ENCODE results near the gene FZD4. TPM values are rescaled to one million over a fixed set of nuclear protein-coding genes. Genes with fewer than 3 reads are reported as not detected.
"Not testable (repeated sequence)": the region's sequence is repeated elsewhere in the genome, so short reads cannot be mapped to it uniquely, and the experiment has no call there.

The FZD4 gene
- 4.1 and 4.3 TPM in 2 replicates for total RNA-seq (2014; rRNA removed; shearing (Covaris generic))

- DNase-seq: peak; percentile 99
- peak within 1 kb of the TSS; percentile 79 for H3K4me3 ChIP-seq (ENCODE audit: insufficient read depth, low read depth, low read length)
- peaks cover 10% of the 10 kb centered on the region for H3K36me3 ChIP-seq (replicated peaks; ENCODE audit: control insufficient read depth, insufficient read depth, low read length)
- peaks cover 11% of the 10 kb centered on the region for H3K27me3 ChIP-seq (ENCODE audit: control insufficient read depth, insufficient read depth, low read length)
Observed at GRCh38 chr11:86955361-86956120, at the start of gene FZD4. Gene FZD4 (minus strand): TSS chr11:86955395. CDS start chr11:86955085, 310 bp downstream.

GRCh38 chr11:87004281-87004680 is 49.1 kb upstream of the FZD4 start:
- H3K4me3 ChIP-seq (ENCODE audit: insufficient read depth, low read depth, low read length); H3K27me3 ChIP-seq (ENCODE audit: control insufficient read depth, insufficient read depth, low read length); H3K36me3 ChIP-seq (replicated peaks; ENCODE audit: control insufficient read depth, insufficient read depth, low read length); DNase-seq: not testable (repeated sequence)

- Histone ChIP-seq H3K36me3 (replicated peaks; ENCODE audit: control insufficient read depth, insufficient read depth, low read length) (no peaks in the 10 kb centered on the region), H3K4me3 (ENCODE audit: insufficient read depth, low read depth, low read length) (no peak overlapping the region), H3K27me3 (ENCODE audit: control insufficient read depth, insufficient read depth, low read length) (no peaks in the 10 kb centered on the region)
- DNase-seq: no peak
Observed at GRCh38 chr11:87002918-87003317, 47.7 kb upstream of the FZD4 start.

- no peaks in the 10 kb centered on the region for H3K36me3 ChIP-seq (replicated peaks; ENCODE audit: control insufficient read depth, insufficient read depth, low read length)
- DNase-seq: no peak
- H3K4me3 ChIP-seq (ENCODE audit: insufficient read depth, low read depth, low read length): no peak overlapping the region
- H3K27me3 ChIP-seq (ENCODE audit: control insufficient read depth, insufficient read depth, low read length): no peaks in the 10 kb centered on the region
Observed at GRCh38 chr11:86999859-87000753, 44.9 kb upstream of the FZD4 start.

- no peaks in the 10 kb centered on the region for H3K27me3 ChIP-seq (ENCODE audit: control insufficient read depth, insufficient read depth, low read length)
- no peak for DNase-seq
- H3K36me3 ChIP-seq (replicated peaks; ENCODE audit: control insufficient read depth, insufficient read depth, low read length): no peaks in the 10 kb centered on the region
- H3K4me3 ChIP-seq (ENCODE audit: insufficient read depth, low read depth, low read length): no peak overlapping the region
Observed at GRCh38 chr11:86999388-86999787, 44.2 kb upstream of the FZD4 start.

- DNase-seq: no peak
Observed at GRCh38 chr11:86996953-86997570, 41.9 kb upstream of the FZD4 start.

GRCh38 chr11:86993031-86993430 is 37.8 kb upstream of the FZD4 start:
- no peak for DNase-seq
- H3K4me3 ChIP-seq (ENCODE audit: insufficient read depth, low read depth, low read length): no peak overlapping the region
- H3K27me3 ChIP-seq (ENCODE audit: control insufficient read depth, insufficient read depth, low read length): no peaks in the 10 kb centered on the region

More at GRCh38 chr11:86996953-86997570, 41.9 kb upstream of the FZD4 start:
- Histone ChIP-seq H3K27me3 (ENCODE audit: control insufficient read depth, insufficient read depth, low read length) (no peaks in the 10 kb centered on the region), H3K4me3 (ENCODE audit: insufficient read depth, low read depth, low read length) (no peak overlapping the region), H3K36me3 (replicated peaks; ENCODE audit: control insufficient read depth, insufficient read depth, low read length) (no peaks in the 10 kb centered on the region)

GRCh38 chr11:86992340-86992739 is 37.1 kb upstream of the FZD4 start:
- H3K4me3 ChIP-seq (ENCODE audit: insufficient read depth, low read depth, low read length); H3K36me3 ChIP-seq (replicated peaks; ENCODE audit: control insufficient read depth, insufficient read depth, low read length); DNase-seq; H3K27me3 ChIP-seq (ENCODE audit: control insufficient read depth, insufficient read depth, low read length): not testable (repeated sequence)

More at GRCh38 chr11:86993031-86993430, 37.8 kb upstream of the FZD4 start:
- no peaks in the 10 kb centered on the region for H3K36me3 ChIP-seq (replicated peaks; ENCODE audit: control insufficient read depth, insufficient read depth, low read length)

- H3K4me3 ChIP-seq (ENCODE audit: insufficient read depth, low read depth, low read length): no peak overlapping the region
- no peak for DNase-seq
- no peaks in the 10 kb centered on the region for H3K36me3 ChIP-seq (replicated peaks; ENCODE audit: control insufficient read depth, insufficient read depth, low read length)
- H3K27me3 ChIP-seq (ENCODE audit: control insufficient read depth, insufficient read depth, low read length): no peaks in the 10 kb centered on the region
Observed at GRCh38 chr11:86991341-86991740, 36.1 kb upstream of the FZD4 start.

- DNase-seq: peak; percentile 55
- no peaks in the 10 kb centered on the region for H3K36me3 ChIP-seq (replicated peaks; ENCODE audit: control insufficient read depth, insufficient read depth, low read length)
- H3K27me3 ChIP-seq (ENCODE audit: control insufficient read depth, insufficient read depth, low read length): no peaks in the 10 kb centered on the region
- H3K4me3 ChIP-seq (ENCODE audit: insufficient read depth, low read depth, low read length): no peak overlapping the region
Observed at GRCh38 chr11:86990515-86990914, 35.3 kb upstream of the FZD4 start.

- H3K36me3 ChIP-seq (replicated peaks; ENCODE audit: control insufficient read depth, insufficient read depth, low read length): no peaks in the 10 kb centered on the region
- no peak for DNase-seq
Observed at GRCh38 chr11:86990031-86990430, 34.8 kb upstream of the FZD4 start.

GRCh38 chr11:86988351-86988881 is 33.2 kb upstream of the FZD4 start:
- Histone ChIP-seq H3K36me3 (replicated peaks; ENCODE audit: control insufficient read depth, insufficient read depth, low read length) (no peaks in the 10 kb centered on the region), H3K4me3 (ENCODE audit: insufficient read depth, low read depth, low read length) (no peak overlapping the region), H3K27me3 (ENCODE audit: control insufficient read depth, insufficient read depth, low read length) (no peaks in the 10 kb centered on the region)
- no peak for DNase-seq

More at GRCh38 chr11:86990031-86990430, 34.8 kb upstream of the FZD4 start:
- Histone ChIP-seq H3K27me3 (ENCODE audit: control insufficient read depth, insufficient read depth, low read length) (no peaks in the 10 kb centered on the region), H3K4me3 (ENCODE audit: insufficient read depth, low read depth, low read length) (no peak overlapping the region)

- no peak for DNase-seq
Observed at GRCh38 chr11:86987679-86988078, 32.5 kb upstream of the FZD4 start.

GRCh38 chr11:86984701-86985100 is 29.5 kb upstream of the FZD4 start:
- Histone ChIP-seq H3K4me3 (ENCODE audit: insufficient read depth, low read depth, low read length) (no peak overlapping the region), H3K36me3 (replicated peaks; ENCODE audit: control insufficient read depth, insufficient read depth, low read length) (no peaks in the 10 kb centered on the region), H3K27me3 (ENCODE audit: control insufficient read depth, insufficient read depth, low read length) (no peaks in the 10 kb centered on the region)
- DNase-seq: no peak

More at GRCh38 chr11:86987679-86988078, 32.5 kb upstream of the FZD4 start:
- Histone ChIP-seq H3K27me3 (ENCODE audit: control insufficient read depth, insufficient read depth, low read length) (no peaks in the 10 kb centered on the region), H3K36me3 (replicated peaks; ENCODE audit: control insufficient read depth, insufficient read depth, low read length) (no peaks in the 10 kb centered on the region), H3K4me3 (ENCODE audit: insufficient read depth, low read depth, low read length) (no peak overlapping the region)

Data from H7 (cell line).